Gastrocnemius medialis (tissue), 4 donors: ENCODE measurements around the gene SLC36A3.

Experiments used
- POLR2A ChIP-seq, 2 donors: fragments of 450-650 bp; IDR thresholded peaks; one replicate each; pipeline ENCODE4 v1.6.1; 2017; ENCODE audit warnings: antibody characterized with exemption in 2 of 2, mild to moderate bottlenecking in 2 of 2, moderate library complexity in 2 of 2
- TF ChIP-seq, protein P1 (sequence below), 5 experiments: fragments of 450-650 bp in 3 of 5; fragments of 200-600 bp in 2 of 5; sonication (generic) in 2 of 5; IDR thresholded peaks in 4 of 5; conservative IDR thresholded peaks in 1 of 5; 1 replicate in 4 of 5; 2 replicates in 1 of 5; pipeline ENCODE4 v1.5.1; 2016 to 2019; ENCODE audit warnings: antibody characterized with exemption in 5 of 5, mild to moderate bottlenecking in 3 of 5, moderate library complexity in 3 of 5

DNA sequence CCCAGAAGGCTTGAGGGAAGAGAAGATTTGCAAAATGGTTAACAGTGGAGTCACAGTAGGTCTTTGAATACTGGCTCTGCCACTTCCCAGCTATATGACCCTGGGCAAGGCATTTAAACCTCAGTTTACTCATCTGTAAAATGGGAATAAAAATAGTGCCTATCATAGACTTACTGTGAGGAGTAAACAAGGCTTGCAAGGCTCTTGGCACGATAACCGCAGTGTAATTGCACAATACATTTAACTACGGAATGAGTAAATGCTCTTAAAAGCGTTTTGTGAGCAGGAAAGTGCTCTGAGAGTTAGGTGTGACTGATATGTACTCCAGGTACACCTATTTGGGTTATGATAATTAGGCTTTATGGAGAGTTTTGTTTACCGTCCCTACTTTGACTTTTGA lies 8.4 kb downstream of the SLC36A3 start:
- no peak for TF ChIP-seq POLR2A (IDR thresholded peaks at IDR 0.05)
- TF ChIP-seq, protein P1, sequence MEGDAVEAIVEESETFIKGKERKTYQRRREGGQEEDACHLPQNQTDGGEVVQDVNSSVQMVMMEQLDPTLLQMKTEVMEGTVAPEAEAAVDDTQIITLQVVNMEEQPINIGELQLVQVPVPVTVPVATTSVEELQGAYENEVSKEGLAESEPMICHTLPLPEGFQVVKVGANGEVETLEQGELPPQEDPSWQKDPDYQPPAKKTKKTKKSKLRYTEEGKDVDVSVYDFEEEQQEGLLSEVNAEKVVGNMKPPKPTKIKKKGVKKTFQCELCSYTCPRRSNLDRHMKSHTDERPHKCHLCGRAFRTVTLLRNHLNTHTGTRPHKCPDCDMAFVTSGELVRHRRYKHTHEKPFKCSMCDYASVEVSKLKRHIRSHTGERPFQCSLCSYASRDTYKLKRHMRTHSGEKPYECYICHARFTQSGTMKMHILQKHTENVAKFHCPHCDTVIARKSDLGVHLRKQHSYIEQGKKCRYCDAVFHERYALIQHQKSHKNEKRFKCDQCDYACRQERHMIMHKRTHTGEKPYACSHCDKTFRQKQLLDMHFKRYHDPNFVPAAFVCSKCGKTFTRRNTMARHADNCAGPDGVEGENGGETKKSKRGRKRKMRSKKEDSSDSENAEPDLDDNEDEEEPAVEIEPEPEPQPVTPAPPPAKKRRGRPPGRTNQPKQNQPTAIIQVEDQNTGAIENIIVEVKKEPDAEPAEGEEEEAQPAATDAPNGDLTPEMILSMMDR (IDR thresholded peaks at IDR 0.05 in 4 of 5, conservative IDR thresholded peaks at IDR 0.05 in 1 of 5), result no peak
